Dedifferentiated amniotic fluid mesenchymal stem cell (primary cell): Measurements from ENCODE around the gene CD300LB.

ENCODE experiments used
- DNase-seq: peaks from one replicate; pipeline ENCODE4 v3.0.0-alpha.2; 2016; ENCODE audit errors: extremely low spot score

CD300LB gene

GRCh38 chr17:74549343-74549742 lies 18.1 kb upstream of the CD300LB start:
- no peak for DNase-seq

- DNase-seq, result no peak
These were observed 16.5 kb upstream of the CD300LB start for GRCh38 chr17:74547736-74548135.

GRCh38 chr17:74547264-74547663 lies 16.0 kb upstream of the CD300LB start:
- DNase-seq, result no peak

GRCh38 chr17:74546586-74546985 lies 15.3 kb upstream of the CD300LB start:
- DNase-seq, result no peak

- no peak for DNase-seq
These were observed 14.6 kb upstream of the CD300LB start, which contains the start of gene CD300C for GRCh38 chr17:74545843-74546230. Gene CD300C (minus strand): TSS chr17:74546115. CDS start chr17:74545782, 333 bp downstream.

- DNase-seq, result no peak
These were observed 13.9 kb upstream of the CD300LB start for GRCh38 chr17:74544991-74545842.

GRCh38 chr17:74543891-74544760 lies 12.9 kb upstream of the CD300LB start:
- no peak for DNase-seq

- DNase-seq, result no peak
These were observed 12.1 kb upstream of the CD300LB start for GRCh38 chr17:74543406-74543805.

- no peak for DNase-seq
These were observed 11.6 kb upstream of the CD300LB start for GRCh38 chr17:74542727-74543383.

GRCh38 chr17:74542166-74542565 lies 10.9 kb upstream of the CD300LB start:
- DNase-seq, result no peak

GRCh38 chr17:74541176-74542111 lies 10.2 kb upstream of the CD300LB start:
- no peak for DNase-seq

- no peak for DNase-seq
These were observed 8.1 kb upstream of the CD300LB start for GRCh38 chr17:74539281-74539820.

GRCh38 chr17:74536890-74537289 lies 5.6 kb upstream of the CD300LB start:
- DNase-seq, result no peak

GRCh38 chr17:74532115-74532514 lies 840 bp upstream of the CD300LB start:
- no peak for DNase-seq

- DNase-seq, result no peak
These were observed 484 bp downstream of the CD300LB start for GRCh38 chr17:74530831-74531150.

- no peak for DNase-seq
These were observed 2.0 kb downstream of the CD300LB start for GRCh38 chr17:74529243-74529642.

- DNase-seq, result no peak
These were observed 2.6 kb downstream of the CD300LB start for GRCh38 chr17:74528491-74529199.

GRCh38 chr17:74527756-74528155 lies 3.5 kb downstream of the CD300LB start:
- DNase-seq, result no peak

- DNase-seq, result no peak
These were observed 4.2 kb downstream of the CD300LB start for GRCh38 chr17:74527081-74527480.

GRCh38 chr17:74526681-74527080 lies 4.6 kb downstream of the CD300LB start:
- DNase-seq, result no peak
